NCI-H1417 (cell line): ENCODE results near the gene ISLR2.
"Not testable (repeated sequence)": the region's sequence is repeated elsewhere in the genome, so short reads cannot be mapped to it uniquely, and the experiment has no call there.

Experiments used
- DNase-seq, 3 experiments: peaks; one replicate each; lab custom pipeline; 2025; lab: John Stamatoyannopoulos, UW

ISLR2 gene

DNA sequence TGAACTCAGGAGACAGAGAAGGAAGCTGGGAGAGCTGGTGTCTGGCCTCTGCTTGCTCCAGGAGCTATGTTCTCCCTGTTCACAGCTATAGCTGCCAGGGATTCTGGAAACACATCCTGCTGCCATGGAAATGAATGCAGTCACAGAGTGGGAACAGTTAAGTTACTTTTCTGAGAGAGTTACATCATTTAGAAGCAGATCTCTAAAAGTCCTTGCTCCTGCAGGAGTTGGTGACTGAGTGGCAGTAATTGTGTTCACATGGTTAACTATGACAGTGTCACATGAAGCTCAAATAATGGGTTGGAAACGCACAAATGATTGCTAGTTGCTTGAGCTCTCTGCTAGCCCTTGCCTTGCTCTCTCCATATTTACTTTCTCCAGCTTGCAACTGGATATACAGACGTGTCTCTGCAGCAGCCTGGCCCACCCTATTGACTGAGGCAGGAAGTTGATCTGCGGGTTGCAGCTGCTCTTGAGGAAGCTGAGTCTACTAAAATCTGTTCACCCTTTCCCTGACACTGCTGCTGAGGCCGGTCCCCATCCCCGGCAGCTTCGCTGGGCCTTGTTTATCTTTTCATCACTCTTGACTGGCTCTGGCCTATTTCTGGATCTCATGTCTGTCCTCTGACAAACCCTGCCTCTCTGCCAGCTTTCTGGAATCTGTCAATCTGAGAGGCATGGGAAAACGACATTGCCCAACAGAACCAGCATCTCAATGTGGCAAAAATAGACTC is 26.5 kb downstream of the ISLR2 start:
- peak; percentile 44 to 89 (median 76) for DNase-seq

DNA sequence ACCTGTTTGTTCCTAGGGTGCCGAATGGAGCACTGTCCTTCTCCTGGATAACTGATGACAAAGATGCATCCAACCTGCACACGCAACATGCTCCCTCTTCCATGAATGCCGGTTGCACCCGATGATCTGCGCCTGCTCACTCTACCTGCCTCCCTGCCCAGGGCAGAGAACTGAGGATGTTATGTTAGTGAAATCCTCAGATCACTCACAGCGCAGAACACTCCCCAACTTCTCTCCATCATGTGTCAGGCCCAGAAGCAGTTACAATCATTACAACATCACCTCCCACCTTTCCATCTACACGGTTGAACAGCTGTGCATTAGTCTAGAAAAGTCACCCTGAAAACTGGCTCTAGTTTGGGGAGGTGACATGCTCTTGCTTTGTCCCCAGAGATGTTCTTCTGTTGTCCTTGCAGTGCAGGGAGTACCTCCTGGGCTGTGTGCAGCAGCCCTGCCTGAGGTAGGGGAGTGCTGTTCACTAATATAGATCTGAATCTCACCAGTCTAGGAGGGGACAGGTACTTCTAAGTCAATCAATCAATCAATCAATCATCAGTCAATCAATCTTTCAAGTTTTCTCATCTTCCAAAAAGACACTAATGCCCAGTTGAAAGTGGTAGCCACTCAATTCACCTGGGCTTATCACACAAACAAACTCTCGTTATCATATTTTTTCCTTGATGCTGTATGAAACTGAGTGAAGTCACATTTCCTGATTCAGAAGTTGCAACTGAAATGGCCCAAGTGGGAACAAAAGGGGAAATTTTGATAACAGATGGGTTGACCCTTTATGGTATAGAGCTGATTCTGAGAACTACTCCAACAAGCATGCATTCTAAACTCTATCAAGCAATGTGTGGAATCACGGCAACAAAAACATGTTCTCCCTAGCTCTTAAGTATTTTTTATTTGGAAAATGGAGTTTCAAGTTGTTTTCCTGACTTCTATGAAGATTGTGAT is 27.8 kb downstream of the ISLR2 start:
- no peak for DNase-seq

DNA sequence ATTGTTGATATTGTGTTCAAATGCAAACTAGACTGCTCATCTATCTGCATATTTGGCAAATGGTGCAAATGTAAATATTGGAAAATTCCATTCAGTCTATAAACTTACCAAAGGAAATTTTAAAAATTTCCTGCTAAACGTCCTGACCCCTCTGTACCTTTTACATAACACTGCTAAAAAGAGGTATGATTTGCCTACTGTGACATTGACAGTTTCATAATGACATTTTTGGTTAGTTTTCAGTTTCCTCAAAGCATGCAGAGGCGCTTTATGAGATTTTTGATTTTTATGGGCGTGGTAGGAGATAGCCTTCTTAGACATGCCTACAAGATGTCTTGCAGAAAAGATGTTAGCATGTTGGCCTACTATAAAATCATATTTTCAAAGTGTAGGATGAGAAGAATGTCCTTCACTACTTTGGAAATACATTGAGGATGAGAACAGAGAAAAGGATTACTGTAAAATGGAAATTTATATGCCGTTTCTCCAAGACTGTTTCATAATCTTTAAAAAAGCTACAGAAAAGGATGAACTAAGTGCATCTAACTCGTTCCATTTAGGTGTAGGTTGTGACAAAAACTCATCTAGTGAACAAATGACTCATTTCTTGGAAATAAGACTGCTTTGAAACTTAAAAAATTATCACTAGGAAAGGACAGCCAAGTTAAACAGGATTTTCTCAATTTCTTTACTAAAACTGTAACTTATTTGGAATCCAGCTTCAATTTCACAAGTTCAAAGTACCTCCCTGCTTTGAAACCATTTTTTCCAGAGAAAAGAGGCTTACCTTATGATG is 28.7 kb downstream of the ISLR2 start:
- no peak for DNase-seq

DNA sequence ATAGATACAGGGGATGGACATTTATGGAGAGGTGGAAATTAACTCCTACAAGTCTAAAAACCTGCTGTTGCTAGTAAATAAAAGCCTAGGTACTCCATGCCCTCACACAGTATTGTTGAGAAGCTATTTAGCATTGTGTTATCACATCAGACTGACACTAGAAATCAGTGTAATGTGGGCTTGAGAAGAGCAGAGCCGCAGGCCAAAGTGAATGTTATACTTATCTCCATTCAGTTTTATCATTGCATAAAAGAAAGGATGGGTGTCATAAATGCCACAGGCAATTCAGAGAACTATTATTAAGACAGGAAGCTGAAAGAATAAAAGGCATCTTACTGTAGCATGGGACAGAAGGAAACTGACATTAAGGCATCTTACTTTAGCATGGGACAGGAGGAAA is 29.4 kb downstream of the ISLR2 start:
- peak in 1 of 3 experiments; percentile 20 for DNase-seq

DNA sequence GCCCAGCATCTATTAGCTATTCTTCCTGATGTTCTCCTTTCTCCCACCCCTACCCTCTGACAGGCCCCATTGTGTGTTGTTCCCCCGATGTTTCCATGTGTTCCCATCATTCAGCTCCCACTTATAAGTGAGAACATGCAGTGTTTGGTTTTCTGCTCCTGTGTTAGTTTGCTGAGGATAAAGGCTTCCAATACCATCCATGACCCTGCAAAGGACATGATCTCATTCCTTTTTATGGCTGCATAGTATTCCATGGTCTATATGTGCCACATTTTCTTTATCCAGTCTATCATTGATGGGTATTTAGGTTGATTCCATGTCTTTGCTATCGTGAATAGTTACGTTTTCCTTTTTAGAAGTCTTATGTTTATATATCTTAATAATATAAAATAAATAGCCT is 30.0 kb downstream of the ISLR2 start:
- not testable (repeated sequence) for DNase-seq

DNA sequence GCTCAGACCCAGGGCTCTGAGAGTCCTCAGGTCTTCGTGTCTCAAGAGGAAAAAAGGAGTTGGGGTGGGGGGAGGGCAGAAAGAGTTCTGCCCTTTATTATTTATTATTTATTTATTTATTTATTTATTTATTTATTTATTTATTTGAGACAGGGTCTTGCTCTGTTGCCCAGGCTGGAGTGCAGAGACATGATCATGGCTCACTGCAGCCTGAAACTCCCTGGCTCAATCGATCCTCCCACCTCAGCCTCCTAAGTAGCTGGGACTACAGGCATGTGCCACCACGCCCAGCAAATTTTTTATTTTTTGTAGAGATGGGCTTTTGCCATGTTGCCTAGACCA is 31.8 kb downstream of the ISLR2 start:
- not testable (repeated sequence) for DNase-seq

DNA sequence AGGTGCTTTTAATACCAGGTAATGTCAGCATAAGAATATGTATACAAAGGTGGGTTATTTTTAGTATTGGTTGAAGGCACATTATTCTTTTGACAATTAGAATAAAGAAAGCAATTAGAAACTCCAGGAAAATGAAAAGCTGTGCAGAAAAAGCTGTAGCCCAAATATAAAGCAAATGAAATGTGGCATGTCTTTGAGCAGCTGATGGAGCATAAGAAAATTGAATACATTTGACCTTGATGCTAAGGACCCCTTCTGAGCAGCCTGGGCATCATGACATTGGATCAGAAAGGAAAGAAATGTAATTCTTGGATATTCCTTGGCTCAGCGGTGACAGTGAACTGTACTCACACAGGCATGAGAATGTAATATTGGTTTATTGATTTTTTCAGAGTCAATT is 35.1 kb downstream of the ISLR2 start:
- no peak for DNase-seq

DNA sequence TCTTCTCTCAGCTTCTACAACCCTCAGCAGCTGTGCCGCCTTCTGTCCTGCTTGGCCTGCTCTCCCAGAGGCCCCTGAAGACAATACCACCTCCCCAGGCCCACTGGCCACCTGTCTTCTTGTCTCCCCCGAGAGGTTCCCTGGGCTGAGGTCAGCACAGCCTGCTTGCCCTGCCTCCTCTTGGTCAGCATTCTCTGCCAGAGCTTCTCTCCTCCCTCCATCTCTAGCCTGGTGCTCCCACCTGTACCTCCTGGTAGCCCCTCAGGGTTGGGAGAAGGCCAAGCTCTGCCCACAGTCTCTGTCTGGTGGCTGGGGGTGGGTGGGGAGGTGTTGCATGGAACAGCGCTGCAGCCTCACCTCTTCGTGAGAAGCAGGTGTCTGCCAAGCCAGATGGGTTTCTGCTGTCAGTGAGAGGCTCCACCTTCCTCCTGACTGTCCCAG is 37.5 kb downstream of the ISLR2 start:
- DNase-seq, result peak in 1 of 3 experiments; percentile 15

DNA sequence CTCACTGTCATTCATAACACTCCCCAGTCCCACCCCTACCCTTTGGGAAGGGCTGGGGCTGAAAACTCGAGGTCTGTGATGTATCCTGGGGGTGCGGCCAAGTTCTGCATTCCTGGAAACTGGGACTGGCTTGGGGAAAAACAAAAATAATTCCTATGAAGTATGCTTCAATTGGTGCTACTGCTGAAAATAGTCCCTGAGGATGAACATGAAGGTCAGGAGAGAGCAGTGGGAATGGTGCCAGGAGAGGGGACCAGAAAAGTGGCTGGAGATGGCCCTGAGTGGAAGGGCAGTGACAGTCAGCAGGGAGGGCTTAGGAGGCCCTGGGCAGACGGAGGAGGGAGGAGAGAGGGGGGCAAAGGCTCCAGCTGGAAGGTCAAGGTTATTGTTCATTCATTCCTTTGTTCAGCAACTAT is 38.3 kb downstream of the ISLR2 start:
- DNase-seq, result no peak

DNA sequence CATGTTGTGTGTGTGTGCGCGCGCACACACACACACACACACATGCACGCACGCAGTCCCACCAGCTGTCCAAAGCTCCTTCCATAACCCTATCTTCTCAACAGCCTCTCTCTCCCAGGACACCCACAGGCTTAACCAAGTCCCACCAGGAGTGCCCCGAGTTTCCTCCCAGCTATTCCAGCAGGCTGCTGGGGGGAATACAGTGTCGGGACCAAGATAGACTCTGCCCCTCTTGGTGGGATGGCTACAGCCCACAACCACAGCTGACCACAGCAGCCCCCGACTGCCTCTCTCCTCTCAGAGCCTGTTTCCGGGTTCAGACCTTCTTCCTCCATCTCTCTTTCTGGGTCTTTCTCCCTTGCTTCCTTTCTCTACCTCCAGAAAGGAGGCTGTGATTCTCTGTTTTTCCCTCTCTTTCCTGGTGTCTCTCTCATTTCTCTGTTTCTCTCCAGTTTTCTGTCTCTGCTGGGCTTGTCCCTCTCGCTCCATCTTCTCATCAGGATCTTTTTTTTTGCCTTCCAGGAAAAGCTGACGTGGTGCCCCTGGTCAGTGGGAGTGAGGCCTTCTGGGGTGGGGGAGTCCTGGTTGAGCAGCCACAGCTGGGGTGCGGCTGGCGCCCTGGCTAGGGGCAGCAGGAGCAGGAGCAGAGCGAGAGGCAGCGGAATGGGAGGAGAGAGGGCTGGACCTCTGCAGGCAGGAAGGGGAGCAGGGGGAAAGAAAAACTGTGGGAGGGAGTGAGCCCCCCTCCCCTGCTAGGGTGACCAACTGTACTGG is 39.9 kb downstream of the ISLR2 start:
- no peak for DNase-seq

DNA sequence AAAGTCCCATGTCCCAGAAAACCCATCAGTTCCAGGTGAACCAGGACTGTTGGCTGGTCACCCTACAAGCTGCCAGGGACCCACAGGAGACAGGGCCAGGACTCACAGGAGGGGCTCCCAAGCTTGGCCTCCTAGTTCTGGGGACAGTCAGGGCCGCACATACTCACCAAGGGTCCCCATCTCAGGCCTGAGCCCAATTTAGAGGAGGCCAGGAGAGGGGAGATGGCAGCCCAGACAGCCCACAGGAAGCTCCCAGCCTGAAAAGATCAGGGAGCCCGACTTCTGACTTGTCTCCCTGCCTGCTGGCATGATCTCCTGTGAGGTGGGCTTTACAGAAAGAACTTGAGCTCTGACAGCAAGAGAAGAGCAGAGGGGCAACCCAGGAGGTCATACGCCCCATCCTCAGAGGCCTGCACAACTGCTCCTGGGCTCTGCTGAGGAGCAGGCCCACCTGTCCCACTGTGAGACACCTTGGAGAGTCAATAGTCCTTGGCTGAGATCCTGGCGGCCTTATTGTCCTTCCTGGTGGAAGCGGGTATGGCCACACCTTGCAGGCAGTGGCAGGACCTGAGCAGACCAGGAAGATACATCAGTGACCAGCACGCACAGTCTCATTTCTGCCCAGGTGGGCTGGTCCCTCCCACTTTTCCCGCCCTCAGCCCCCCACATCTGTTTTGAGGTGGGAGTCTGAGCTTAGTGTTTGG is 40.6 kb downstream of the ISLR2 start:
- no peak for DNase-seq

DNA sequence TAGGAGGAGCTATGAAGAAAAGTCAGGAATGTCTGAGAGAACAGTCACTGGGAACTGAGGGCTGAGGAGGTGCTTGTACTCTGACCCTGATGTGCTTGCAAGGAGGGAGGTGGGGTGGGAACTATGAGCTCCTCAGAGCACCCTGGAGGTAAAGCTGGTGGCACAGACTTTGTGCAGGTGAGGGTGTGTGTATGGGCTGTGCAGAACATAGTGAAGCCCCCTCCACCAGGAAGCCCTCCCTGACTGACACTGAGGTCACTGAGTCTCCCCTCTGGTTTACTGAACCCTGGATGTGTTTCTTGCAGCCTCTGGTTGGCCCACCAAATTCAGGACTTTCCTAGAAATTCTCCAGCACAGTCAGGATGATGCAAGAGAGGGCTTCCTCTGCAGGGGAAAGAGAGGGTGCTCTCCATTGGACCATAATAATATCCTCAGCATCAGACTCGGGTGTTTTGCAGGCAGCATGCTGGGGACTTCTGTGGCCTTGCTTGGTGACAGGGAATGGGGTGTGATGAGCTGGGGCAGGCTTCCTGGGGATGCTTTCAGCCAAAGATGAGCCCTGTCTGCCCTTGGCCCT is 41.7 kb downstream of the ISLR2 start:
- no peak for DNase-seq

DNA sequence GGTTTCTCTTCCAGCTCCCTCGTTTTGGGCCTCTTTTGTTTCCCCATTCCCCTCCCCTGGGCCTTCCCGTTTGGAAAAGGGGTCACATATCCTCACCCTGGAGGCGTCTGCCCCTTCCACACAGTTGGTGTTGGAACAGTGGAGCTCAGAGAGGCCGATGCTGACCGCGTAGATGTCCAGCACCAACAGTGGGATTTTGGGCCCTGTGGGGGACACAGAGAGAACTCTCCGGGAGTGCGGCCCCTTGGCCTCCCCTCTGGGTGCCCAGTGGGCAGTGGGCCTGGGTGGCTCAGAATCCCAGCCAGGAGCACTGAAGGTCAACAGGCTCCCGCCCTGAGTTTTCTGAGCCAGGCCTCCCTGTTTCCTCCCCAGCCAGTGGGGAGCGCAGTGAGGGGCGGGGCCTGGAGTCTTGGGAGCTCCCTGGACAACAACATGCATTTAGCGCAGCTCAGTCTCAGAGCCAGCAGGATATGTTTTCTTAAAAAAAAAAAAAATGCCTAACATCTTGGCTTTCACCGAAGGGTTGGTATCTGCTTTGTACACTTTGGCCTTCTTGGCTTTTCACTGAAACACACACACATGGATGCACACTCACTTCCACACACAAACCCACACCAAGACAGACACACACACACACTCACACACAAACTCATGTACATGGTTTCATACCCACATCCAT is 42.5 kb downstream of the ISLR2 start:
- DNase-seq, result peak in 1 of 3 experiments; percentile 37

DNA sequence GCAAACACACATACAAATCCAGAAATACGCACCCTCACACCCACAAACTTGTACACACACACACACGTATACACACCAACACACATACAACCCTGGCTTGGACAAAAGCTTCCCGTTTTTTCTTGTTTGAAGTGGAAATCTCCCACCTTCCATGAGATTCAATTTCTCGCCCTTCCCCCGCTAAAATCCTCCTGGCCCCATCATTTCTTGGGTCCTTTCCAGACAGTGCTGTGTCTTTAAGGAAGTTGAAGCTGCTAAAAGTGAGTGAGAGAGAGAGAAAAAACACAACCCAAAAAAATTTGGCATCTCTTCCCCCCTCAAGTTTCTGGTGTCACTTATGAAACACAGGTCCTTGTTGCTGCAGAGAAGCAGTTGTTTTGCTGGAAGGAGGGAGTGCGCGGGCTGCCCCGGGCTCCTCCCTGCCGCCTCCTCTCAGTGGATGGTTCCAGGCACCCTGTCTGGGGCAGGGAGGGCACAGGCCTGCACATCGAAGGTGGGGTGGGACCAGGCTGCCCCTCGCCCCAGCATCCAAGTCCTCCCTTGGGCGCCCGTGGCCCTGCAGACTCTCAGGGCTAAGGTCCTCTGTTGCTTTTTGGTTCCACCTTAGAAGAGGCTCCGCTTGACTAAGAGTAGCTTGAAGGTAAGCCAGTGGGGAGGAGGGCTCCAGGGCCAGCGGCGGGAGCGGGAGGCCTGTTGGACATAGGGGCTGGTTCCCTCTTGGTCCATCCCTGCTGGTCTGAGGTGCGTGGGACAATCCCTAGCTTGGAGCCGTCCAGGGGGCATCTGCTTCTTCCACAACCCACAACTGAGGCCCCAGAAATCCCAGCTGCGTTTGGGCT is 43.2 kb downstream of the ISLR2 start, which contains the start of gene ISLR:
ISLR (plus strand) TSS at position 331 of the 839 bp plus-strand sequence. CDS start 1,149 bp downstream, outside the sequence.
- DNase-seq, result peak in 1 of 3 experiments; percentile 37

DNA sequence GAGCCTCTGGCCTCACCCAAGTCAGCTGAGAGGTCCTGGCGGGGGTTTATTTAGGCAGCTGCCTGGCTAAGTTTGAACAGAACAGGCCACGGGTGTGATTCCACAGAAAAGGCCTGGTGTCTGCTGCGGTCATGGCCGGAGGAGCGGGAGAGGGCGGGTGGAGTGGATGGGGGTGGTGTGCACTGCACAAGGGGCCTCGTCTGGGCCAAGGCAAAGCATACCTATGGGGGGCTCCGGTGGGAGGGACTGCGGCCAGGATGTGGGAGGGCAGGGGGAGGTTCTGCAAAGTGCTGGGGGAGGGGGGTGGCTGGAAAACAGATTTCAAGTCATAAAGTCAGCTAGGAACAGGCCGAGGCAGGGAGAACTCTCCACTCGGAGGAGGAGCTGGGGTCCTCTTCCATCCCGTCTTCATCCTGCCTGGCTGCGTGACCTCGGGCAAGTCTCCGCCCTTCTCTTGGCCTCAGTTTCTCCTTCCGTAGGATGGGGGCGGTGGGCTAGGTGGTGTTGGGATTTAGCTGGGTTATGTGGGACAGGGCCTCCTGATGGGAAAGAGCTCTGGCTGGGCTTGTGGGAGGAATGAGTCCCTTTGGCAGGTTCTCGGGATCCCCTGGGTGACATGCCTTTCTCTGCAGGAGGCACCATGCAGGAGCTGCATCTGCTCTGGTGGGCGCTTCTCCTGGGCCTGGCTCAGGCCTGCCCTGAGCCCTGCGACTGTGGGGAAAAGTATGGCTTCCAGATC is 44.0 kb downstream of the ISLR2 start:
- no peak for DNase-seq

DNA sequence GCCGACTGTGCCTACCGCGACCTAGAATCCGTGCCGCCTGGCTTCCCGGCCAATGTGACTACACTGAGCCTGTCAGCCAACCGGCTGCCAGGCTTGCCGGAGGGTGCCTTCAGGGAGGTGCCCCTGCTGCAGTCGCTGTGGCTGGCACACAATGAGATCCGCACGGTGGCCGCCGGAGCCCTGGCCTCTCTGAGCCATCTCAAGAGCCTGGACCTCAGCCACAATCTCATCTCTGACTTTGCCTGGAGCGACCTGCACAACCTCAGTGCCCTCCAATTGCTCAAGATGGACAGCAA is 44.5 kb downstream of the ISLR2 start:
- DNase-seq, result no peak

DNA sequence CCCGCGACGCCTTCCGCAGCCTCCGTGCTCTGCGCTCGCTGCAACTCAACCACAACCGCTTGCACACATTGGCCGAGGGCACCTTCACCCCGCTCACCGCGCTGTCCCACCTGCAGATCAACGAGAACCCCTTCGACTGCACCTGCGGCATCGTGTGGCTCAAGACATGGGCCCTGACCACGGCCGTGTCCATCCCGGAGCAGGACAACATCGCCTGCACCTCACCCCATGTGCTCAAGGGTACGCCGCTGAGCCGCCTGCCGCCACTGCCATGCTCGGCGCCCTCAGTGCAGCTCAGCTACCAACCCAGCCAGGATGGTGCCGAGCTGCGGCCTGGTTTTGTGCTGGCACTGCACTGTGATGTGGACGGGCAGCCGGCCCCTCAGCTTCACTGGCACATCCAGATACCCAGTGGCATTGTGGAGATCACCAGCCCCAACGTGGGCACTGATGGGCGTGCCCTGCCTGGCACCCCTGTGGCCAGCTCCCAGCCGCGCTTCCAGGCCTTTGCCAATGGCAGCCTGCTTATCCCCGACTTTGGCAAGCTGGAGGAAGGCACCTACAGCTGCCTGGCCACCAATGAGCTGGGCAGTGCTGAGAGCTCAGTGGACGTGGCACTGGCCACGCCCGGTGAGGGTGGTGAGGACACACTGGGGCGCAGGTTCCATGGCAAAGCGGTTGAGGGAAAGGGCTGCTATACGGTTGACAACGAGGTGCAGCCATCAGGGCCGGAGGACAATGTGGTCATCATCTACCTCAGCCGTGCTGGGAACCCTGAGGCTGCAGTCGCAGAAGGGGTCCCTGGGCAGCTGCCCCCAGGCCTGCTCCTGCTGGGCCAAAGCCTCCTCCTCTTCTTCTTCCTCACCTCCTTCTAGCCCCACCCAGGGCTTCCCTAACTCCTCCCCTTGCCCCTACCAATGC is 45.1 kb downstream of the ISLR2 start:
- DNase-seq, result no peak
